Natural killer cell (primary cell): ENCODE measurements around the gene HYAL2. TPM values are rescaled to one million over a fixed set of nuclear protein-coding genes. Genes with fewer than 3 reads are reported as not detected.

Source experiments
- ATAC-seq, 3 donors: fragments of 150-1000 bp in 2 of 3; fragments of 200-7000 bp in 1 of 3; cut with Tn5 transposase; 1 replicate in 1 of 3; 2 replicates in 2 of 3; pipeline ENCODE4 v1.10.0; 2021; ENCODE audit warnings: mild to moderate bottlenecking in 2 of 3, moderate library complexity in 2 of 3
- DNase-seq, 2 donors: peaks; one replicate each; pipeline versions ENCODE4 v3.0.0 to v3.0.0-alpha.2; 2013 to 2021; ENCODE audit warnings: mixed read lengths in 1 of 2
- H3K27ac ChIP-seq: one replicate; pipeline ENCODE4 v1.5.1; 2013; ENCODE audit warnings: mild to moderate bottlenecking, low read length
- H3K27me3 ChIP-seq: one replicate; pipeline ENCODE4 v1.6.1; 2013; ENCODE audit warnings: low read length; ENCODE audit not compliant: control insufficient read depth, insufficient read depth
- H3K36me3 ChIP-seq: one replicate; pipeline ENCODE4 v1.6.1; 2013; ENCODE audit warnings: low read length; ENCODE audit not compliant: control insufficient read depth, insufficient read depth
- H3K4me1 ChIP-seq: one replicate; pipeline ENCODE4 v1.6.1; 2013; ENCODE audit warnings: low read length; ENCODE audit not compliant: control insufficient read depth, insufficient read depth
- H3K4me3 ChIP-seq: one replicate; pipeline ENCODE4 v1.5.1; 2013; ENCODE audit warnings: low read length
- H3K9me3 ChIP-seq: one replicate; pipeline ENCODE4 v1.6.1; 2013; ENCODE audit warnings: low read length; ENCODE audit not compliant: control insufficient read depth, insufficient read depth
- H3K27ac Mint-ChIP-seq, 2 donors: one replicate each; pipeline ENCODE4 v1.8.0; 2022; ENCODE audit warnings: mild to moderate bottlenecking in 2 of 2, mixed read lengths in 2 of 2, moderate library complexity in 1 of 2
- H3K27me3 Mint-ChIP-seq, 2 donors: one replicate each; pipeline ENCODE4 v1.8.0; 2022; ENCODE audit warnings: low read depth in 2 of 2, mixed read lengths in 2 of 2
- H3K36me3 Mint-ChIP-seq: one replicate; pipeline ENCODE4 v1.8.0; 2022; ENCODE audit warnings: mixed read lengths
- H3K4me1 Mint-ChIP-seq, 2 donors: one replicate each; pipeline ENCODE4 v1.8.0; 2022; ENCODE audit warnings: mixed read lengths in 2 of 2
- H3K4me3 Mint-ChIP-seq: one replicate; pipeline ENCODE4 v1.8.0; 2022; ENCODE audit warnings: mild to moderate bottlenecking, moderate library complexity, mixed read lengths
- H3K9me3 Mint-ChIP-seq, 2 donors: one replicate each; pipeline ENCODE4 v1.8.0; 2022; ENCODE audit warnings: mixed read lengths in 2 of 2
- CTCF ChIP-seq: fragments of 200-600 bp; IDR thresholded peaks from one replicate; pipeline ENCODE4 v1.8.0; 2022; ENCODE audit warnings: antibody characterized with exemption
- WGBS: methylation state at CpG from one replicate; pipeline ENCODE4 v1.1.7; 2013; ENCODE audit warnings: missing lambda C conversion rate; ENCODE audit not compliant: insufficient coverage; 5-methylcytosine and 5-hydroxymethylcytosine counted together
- intact Hi-C: fragments of 100-400 bp; cut with micrococcal nuclease; formaldehyde crosslinking; loops from one replicate; pipeline ENCODE4 v1.14.2; 2022
- total RNA-seq, 4 donors: library from RNA; stranded (reverse); fragments of 120-200 nt in 1 of 4; gene quantifications; one replicate each; pipeline versions ENCODE4 v1.2.3 to v1.2.4, GENCODE V29; 2013 to 2022

HYAL2 gene
- total RNA-seq, 3 donors from 2014 or later (not counting 1 experiment from before 2014, with no cell fraction given): 1.2 to 3.7 (median 3.1) TPM

- H3K27me3 Mint-ChIP-seq: no peaks in the 10 kb centered on the region
- H3K36me3 Mint-ChIP-seq: no peaks in the 10 kb centered on the region
- peaks cover 30 to 49% of the 10 kb centered on the region in 2 donors for H3K4me1 Mint-ChIP-seq
- WGBS: 68% methylated on average over 23 of the region's 24 CpGs
- Histone ChIP-seq H3K9me3 (no peaks in the 10 kb centered on the region), H3K36me3 (peaks cover 42% of the 10 kb centered on the region), H3K27me3 (no peaks in the 10 kb centered on the region), H3K4me1 (peaks cover 44% of the 10 kb centered on the region), H3K4me3 (peak overlapping the region; percentile 76), H3K27ac (peak overlapping the region; percentile 70)
- peak overlapping the region; percentile 96 for H3K4me3 Mint-ChIP-seq
- intact Hi-C loops: loop anchor here (2.0 to 10.0 kb wide), 3 partner anchors 20 to 1026 kb away; partner anchors contain the start of genes IFRD2 and MANF
- no peak for TF ChIP-seq CTCF
- no peak for DNase-seq
- H3K9me3 Mint-ChIP-seq: no peaks in the 10 kb centered on the region
- no peak for ATAC-seq
- peak overlapping the region; percentile 85 to 96 for H3K27ac Mint-ChIP-seq
These were observed 35.9 kb upstream of the HYAL2 start for GRCh38 chr3:50358355-50358910.

- H3K4me3 Mint-ChIP-seq: peak overlapping the region; percentile 96
- peak overlapping the region; percentile 60 to 85 for H3K27ac Mint-ChIP-seq
- H3K4me3 ChIP-seq: no peak overlapping the region
- peaks cover 30 to 54% of the 10 kb centered on the region in 2 donors for H3K4me1 Mint-ChIP-seq
- 94% methylated on average over 1 of the region's 1 CpG for WGBS
- H3K9me3 Mint-ChIP-seq: no peaks in the 10 kb centered on the region
- H3K27me3 Mint-ChIP-seq: no peaks in the 10 kb centered on the region
- intact Hi-C loops: loop anchor here (10.0 kb wide), 1 partner anchor 1027 kb away; the partner anchor contains the start of gene MANF
- H3K27ac ChIP-seq: no peak overlapping the region
- H3K36me3 ChIP-seq: peaks cover 51% of the 10 kb centered on the region
- no peaks in the 10 kb centered on the region for H3K27me3 ChIP-seq
- peaks cover 44% of the 10 kb centered on the region for H3K4me1 ChIP-seq
- no peaks in the 10 kb centered on the region for H3K36me3 Mint-ChIP-seq
- no peaks in the 10 kb centered on the region for H3K9me3 ChIP-seq
- ATAC-seq (no peak), DNase-seq (no peak)
- TF ChIP-seq CTCF: no peak
These were observed 34.9 kb upstream of the HYAL2 start for GRCh38 chr3:50357481-50357880.

DNA sequence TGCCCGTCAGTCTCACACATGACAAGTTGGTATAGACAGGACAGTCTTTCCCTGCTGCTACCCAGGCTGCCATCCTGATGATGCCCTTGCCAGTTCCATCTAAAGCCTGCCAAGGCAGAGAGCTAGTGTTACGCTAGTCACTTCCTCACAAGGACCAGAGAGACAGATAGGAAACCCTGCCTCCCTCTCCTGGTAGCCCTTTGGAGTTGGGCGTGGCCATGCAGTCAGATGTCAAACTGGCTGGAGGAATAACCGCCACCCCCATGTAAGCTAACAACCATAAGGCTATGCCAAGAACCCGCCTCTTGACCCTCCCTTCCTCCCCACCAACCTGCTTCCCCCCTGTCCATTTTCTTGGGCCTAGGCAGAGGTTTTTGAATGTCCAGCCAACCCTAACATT lies 34.0 kb upstream of the HYAL2 start:
- 80% methylated on average over 5 of the region's 5 CpGs for WGBS
- no peak overlapping the region for H3K4me3 ChIP-seq
- H3K4me3 Mint-ChIP-seq: peak overlapping the region; percentile 96
- no peak overlapping the region for H3K27ac ChIP-seq
- no peaks in the 10 kb centered on the region for H3K27me3 Mint-ChIP-seq
- ATAC-seq (no peak), DNase-seq (no peak)
- H3K9me3 Mint-ChIP-seq: no peaks in the 10 kb centered on the region
- TF ChIP-seq CTCF: no peak
- intact Hi-C loops: loop anchor here (10.0 kb wide), 1 partner anchor 1028 kb away; the partner anchor contains the start of gene MANF
- H3K36me3 Mint-ChIP-seq: no peaks in the 10 kb centered on the region
- H3K9me3 ChIP-seq: no peaks in the 10 kb centered on the region
- peak overlapping the region; percentile 60 to 85 for H3K27ac Mint-ChIP-seq
- peaks cover 49% of the 10 kb centered on the region for H3K4me1 ChIP-seq
- H3K4me1 Mint-ChIP-seq: peaks cover 31 to 54% of the 10 kb centered on the region in 2 donors
- H3K36me3 ChIP-seq: peaks cover 55% of the 10 kb centered on the region
- H3K27me3 ChIP-seq: no peaks in the 10 kb centered on the region
